HL-60 (cell line): ENCODE data around the gene MRPL46.
"Not testable (repeated sequence)": the region's sequence is repeated elsewhere in the genome, so short reads cannot be mapped to it uniquely, and the experiment has no call there.

Source experiments
- DNase-seq, 2 experiments: peaks; one replicate each; pipeline ENCODE4 v3.0.0-alpha.2; 2010 to 2020; ENCODE audit warnings: low read depth in 1 of 2, low spot score in 1 of 2
- H3K27ac ChIP-seq: fragments of 250-450 bp; sonication (Bioruptor Pico); replicated peaks from 2 replicates; pipeline ENCODE4 v1.5.1; 2020; ENCODE audit warnings: mild to moderate bottlenecking, moderate library complexity
- H3K27me3 ChIP-seq: fragments of 250-450 bp; sonication (Bioruptor Pico); 2 replicates; pipeline ENCODE4 v1.5.1; 2021; ENCODE audit warnings: mild to moderate bottlenecking, moderate library complexity; ENCODE audit not compliant: insufficient read depth, poor library complexity, severe bottlenecking
- H3K4me3 ChIP-seq: replicated peaks from 2 replicates; pipeline ENCODE4 v1.5.1; 2011; ENCODE audit warnings: mild to moderate bottlenecking, control low read depth, low read length; ENCODE audit not compliant: insufficient read depth
- GABPA ChIP-seq: IDR thresholded peaks from 2 replicates; pipeline ENCODE4 v1.6.1; 2012; ENCODE audit warnings: low read depth
- POLR2AphosphoS5 ChIP-seq: IDR thresholded peaks from 2 replicates; pipeline ENCODE4 v1.6.1; 2012; ENCODE audit warnings: low read depth
- SPI1 ChIP-seq: IDR thresholded peaks from 2 replicates; pipeline ENCODE4 v1.6.1; 2012; ENCODE audit warnings: low read depth, mild to moderate bottlenecking, borderline replicate concordance
- TF ChIP-seq, protein P1 (sequence below): IDR thresholded peaks from 2 replicates; pipeline ENCODE4 v1.6.1; 2012; ENCODE audit warnings: low read depth; ENCODE audit not compliant: insufficient replicate concordance
- TF ChIP-seq, protein P2 (sequence below): IDR thresholded peaks from one replicate; pipeline ENCODE4 v1.5.1; 2011; ENCODE audit warnings: low read length, control low read depth, inconsistent platforms; ENCODE audit not compliant: insufficient read depth

MRPL46 gene

DNA sequence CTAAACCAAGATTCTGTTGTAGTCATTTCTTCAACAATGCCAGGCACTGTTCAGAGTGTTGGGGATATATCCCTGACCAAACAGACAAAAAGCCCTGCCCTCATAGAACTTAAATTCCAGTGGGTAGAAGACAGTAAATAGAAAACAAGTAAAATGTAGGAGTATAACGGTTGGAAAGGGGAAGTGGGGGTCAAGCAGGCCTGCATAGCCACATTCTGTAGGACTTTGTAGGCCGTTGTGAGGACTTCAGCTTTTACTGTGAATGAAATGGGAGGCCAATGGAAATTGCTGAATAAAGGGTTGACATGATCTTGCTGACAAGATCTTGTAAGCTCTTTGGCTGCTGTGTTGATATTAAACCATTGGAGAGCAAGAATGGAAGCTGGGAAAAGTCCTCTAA lies 2.1 kb upstream of the MRPL46 start:
- Histone ChIP-seq H3K27ac (peak overlapping the region; percentile 25), H3K4me3 (no peak overlapping the region), H3K27me3 (no peaks in the 10 kb centered on the region)
- TF ChIP-seq, protein P1, sequence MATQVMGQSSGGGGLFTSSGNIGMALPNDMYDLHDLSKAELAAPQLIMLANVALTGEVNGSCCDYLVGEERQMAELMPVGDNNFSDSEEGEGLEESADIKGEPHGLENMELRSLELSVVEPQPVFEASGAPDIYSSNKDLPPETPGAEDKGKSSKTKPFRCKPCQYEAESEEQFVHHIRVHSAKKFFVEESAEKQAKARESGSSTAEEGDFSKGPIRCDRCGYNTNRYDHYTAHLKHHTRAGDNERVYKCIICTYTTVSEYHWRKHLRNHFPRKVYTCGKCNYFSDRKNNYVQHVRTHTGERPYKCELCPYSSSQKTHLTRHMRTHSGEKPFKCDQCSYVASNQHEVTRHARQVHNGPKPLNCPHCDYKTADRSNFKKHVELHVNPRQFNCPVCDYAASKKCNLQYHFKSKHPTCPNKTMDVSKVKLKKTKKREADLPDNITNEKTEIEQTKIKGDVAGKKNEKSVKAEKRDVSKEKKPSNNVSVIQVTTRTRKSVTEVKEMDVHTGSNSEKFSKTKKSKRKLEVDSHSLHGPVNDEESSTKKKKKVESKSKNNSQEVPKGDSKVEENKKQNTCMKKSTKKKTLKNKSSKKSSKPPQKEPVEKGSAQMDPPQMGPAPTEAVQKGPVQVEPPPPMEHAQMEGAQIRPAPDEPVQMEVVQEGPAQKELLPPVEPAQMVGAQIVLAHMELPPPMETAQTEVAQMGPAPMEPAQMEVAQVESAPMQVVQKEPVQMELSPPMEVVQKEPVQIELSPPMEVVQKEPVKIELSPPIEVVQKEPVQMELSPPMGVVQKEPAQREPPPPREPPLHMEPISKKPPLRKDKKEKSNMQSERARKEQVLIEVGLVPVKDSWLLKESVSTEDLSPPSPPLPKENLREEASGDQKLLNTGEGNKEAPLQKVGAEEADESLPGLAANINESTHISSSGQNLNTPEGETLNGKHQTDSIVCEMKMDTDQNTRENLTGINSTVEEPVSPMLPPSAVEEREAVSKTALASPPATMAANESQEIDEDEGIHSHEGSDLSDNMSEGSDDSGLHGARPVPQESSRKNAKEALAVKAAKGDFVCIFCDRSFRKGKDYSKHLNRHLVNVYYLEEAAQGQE: no peak
- TF ChIP-seq, protein P2, sequence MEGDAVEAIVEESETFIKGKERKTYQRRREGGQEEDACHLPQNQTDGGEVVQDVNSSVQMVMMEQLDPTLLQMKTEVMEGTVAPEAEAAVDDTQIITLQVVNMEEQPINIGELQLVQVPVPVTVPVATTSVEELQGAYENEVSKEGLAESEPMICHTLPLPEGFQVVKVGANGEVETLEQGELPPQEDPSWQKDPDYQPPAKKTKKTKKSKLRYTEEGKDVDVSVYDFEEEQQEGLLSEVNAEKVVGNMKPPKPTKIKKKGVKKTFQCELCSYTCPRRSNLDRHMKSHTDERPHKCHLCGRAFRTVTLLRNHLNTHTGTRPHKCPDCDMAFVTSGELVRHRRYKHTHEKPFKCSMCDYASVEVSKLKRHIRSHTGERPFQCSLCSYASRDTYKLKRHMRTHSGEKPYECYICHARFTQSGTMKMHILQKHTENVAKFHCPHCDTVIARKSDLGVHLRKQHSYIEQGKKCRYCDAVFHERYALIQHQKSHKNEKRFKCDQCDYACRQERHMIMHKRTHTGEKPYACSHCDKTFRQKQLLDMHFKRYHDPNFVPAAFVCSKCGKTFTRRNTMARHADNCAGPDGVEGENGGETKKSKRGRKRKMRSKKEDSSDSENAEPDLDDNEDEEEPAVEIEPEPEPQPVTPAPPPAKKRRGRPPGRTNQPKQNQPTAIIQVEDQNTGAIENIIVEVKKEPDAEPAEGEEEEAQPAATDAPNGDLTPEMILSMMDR: no peak
- TF ChIP-seq SPI1: peak; percentile 89
- TF ChIP-seq POLR2AphosphoS5: no peak
- TF ChIP-seq GABPA: no peak
- DNase-seq: peak in 1 of 2 experiments; percentile 18

DNA sequence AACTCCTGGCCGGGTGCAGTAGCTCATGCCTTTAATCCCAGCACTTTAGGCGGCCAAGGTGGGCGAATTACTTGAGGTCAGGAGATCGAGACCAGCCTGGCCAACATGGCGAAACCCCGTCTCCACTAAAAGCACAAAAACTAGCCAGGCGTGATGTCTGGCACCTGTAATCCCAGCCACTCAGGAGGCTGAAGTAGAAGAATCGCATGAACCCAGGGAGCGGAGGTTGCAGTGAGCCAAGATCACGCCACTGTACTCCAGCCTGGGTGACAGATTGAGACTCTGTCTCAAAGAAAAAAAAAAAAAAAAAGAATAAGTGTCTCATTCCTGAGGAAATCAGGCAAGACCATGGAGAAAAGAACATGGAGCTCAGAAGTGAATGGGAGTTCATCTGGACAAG lies 1.5 kb upstream of the MRPL46 start:
- not testable (repeated sequence) for DNase-seq, H3K27me3 ChIP-seq, H3K27ac ChIP-seq, H3K4me3 ChIP-seq

DNA sequence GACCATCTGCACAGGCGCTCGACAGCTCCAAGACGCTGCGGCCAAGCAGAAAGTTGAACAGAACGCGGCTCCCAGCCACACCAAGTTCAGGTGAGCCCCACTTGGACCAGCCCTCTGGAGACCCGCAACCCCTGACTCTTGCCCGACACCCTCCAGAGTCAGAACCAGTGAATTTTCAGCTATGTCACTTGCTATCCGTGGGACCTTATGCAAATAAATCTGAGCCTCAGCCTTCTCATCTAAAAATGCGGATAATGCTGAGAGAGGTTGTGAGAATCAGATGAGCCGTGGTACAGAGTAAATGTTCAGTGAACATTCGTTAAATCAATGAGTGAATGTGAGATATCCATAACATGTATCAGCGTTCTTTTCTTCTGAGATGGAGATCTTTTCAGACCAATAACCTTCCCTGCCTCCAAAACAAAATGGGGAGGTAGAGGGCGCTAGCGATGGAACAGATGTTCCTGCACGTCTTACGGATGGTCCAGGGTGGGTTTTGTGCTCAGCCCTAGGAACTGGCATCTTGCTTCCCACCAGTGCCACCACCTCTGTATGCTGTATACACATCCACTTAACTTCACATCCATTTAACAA lies 844 bp upstream of the MRPL46 start:
- Histone ChIP-seq H3K27me3 (no peaks in the 10 kb centered on the region), H3K27ac (peak overlapping the region; percentile 100), H3K4me3 (peak overlapping the region; percentile 60)
- no peak for TF ChIP-seq SPI1
- TF ChIP-seq, protein P1: no peak
- TF ChIP-seq, protein P2: no peak
- TF ChIP-seq POLR2AphosphoS5: no peak
- TF ChIP-seq GABPA: no peak
- DNase-seq: peak in 1 of 2 experiments; percentile 9

DNA sequence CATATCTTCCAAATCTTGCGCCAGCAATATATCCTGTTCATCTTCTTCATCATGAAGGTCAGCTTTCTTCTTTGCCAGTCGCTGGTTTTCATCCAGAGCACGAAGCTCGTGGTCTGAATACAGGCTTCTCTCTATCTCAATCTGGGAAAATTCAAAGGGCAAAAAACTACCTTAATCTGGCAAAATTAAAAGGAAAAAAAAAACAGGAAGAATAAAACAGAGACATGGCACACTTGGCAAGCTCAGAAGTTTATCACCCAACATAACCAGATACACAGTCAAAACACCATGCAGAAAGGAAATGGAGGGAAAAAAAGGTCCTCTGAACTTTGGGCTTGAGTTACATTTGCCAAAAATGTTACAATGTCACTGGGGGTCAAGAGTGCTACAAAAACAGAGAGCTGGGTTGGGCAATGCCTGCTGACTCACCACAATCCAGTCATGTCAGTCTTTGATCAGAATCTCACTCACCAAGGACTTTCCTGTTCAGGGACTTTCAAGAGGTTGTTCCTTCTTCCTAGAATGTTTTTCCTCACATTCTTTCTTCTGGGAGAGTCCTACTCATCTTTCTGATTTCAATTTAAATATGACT lies 1.5 kb downstream of the MRPL46 start:
- Histone ChIP-seq H3K27ac (no peak overlapping the region), H3K27me3 (no peaks in the 10 kb centered on the region), H3K4me3 (peak overlapping the region; percentile 60; the same call in 1 of the 2 replicates)
- TF ChIP-seq GABPA (no peak), SPI1 (no peak), POLR2AphosphoS5 (no peak)
- TF ChIP-seq, protein P2: no peak
- TF ChIP-seq, protein P1: no peak
- peak; percentile 47 to 57 for DNase-seq
